ENCODE measurements around the gene RTN4R.

DNA sequence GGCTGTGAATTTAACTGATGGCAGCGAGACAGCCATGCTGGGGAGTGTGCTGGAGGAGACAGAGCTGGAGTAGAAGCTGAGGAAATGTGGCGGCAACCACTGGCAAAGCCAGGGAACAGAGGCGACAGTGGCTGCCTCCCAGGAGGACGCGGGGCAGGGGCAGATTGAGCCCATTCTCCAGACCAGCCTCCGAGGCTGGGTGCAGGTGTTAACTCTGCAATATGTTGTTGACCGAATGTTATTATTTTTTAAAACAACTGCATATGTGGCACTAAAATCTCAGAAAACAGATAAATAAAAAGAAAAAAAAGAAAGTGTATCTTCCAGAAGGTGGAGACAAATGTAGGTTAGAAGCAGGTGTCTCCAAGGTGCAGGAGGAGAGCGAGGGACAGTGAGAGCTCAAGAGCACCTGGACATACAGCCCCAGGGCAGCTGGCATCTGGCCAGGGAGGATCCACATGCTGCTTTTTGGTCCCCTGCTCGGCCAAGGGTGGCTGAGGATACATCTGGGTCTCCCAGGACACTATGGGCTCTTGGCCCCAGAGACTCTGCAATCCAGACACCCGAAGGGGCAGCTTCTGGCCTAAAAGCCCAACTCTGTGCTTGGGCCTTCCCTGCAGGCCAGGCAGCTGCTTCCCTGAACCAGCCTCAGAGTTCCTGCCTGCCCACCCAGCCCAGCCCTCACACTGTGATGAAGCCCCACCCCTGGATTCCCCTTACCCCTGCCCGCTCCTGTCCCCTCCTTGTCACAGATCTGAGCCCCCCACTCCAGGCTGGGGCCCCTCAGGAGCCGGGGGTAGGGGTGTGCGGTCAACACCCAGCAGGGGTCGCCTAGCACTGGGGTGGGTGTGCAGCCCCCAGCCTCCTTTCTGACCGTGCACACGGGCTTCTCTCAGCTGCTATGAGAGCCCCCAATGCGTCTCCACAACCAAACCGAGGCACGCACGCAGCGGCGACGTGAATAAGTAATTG, 12.9 kb downstream of the RTN4R start:
- no peak for TF ChIP-seq POLR2A (IDR thresholded peaks at IDR 0.05)
- TF ChIP-seq POLR2AphosphoS5 (IDR thresholded peaks at IDR 0.05): no peak
